HCT116 (cell line): ENCODE data around the gene PAMR1. TPM values are rescaled to one million over a fixed set of nuclear protein-coding genes. Genes with fewer than 3 reads are reported as not detected.

Experiments
- ATAC-seq: fragments of 200-7000 bp; cut with Tn5 transposase; 2 replicates; pipeline ENCODE4 v1.9.1; 2020; ENCODE audit warnings: mild to moderate bottlenecking, moderate library complexity
- BruUV-seq: library from RNA; stranded (reverse); fragments of 400-500 nt; replicated peaks from 2 replicates; lab custom pipeline; 2021; lab: Mats Ljungman, UMichigan
- CTCF ChIA-PET: fragments of 300-600 bp; sonication (Branson Sonifier 250); formaldehyde crosslinking; loops from one replicate; lab custom pipeline; 2021; ENCODE audit warnings: antibody characterized with exemption; lab: Charles Lee
- POLR2A ChIA-PET: fragments of 300-600, 350-600 bp; sonication (Branson Sonifier 250); formaldehyde crosslinking; loops from one replicate; lab custom pipeline; 2021; ENCODE audit warnings: antibody characterized with exemption; lab: Charles Lee
- RAD21 ChIA-PET, 2 experiments: fragments of 300-600 bp; sonication (Branson Sonifier 250); formaldehyde crosslinking; loops; one replicate each; lab custom pipeline; 2023; ENCODE audit warnings: low total read pairs in 2 of 2; ENCODE audit not compliant: uncharacterized antibody in 2 of 2, unreplicated experiment in 2 of 2, low non-redundant PET in 1 of 2; lab: Charles Lee
- DNase-seq: peaks from one replicate; pipeline ENCODE4 v3.0.0-alpha.2; 2010; ENCODE audit warnings: low read depth, low spot score
- H2AFZ ChIP-seq: fragments of 200-600 bp; shearing (Covaris generic), sonication (generic); 2 replicates; pipeline ENCODE4 v1.6.1; 2017; ENCODE audit warnings: low read depth, mixed run types, mixed read lengths, antibody characterized with exemption, low read length; ENCODE audit not compliant: poor library complexity, severe bottlenecking
- H3K27ac ChIP-seq: 2 replicates; pipeline ENCODE4 v1.5.1; 2012; ENCODE audit warnings: low read depth, low read length
- H3K27me3 ChIP-seq: fragments of 200-600 bp; sonication (generic); 2 replicates; pipeline ENCODE4 v1.6.1; 2016; ENCODE audit warnings: mixed run types, low read length, mixed read lengths; ENCODE audit not compliant: insufficient read depth
- H3K36me3 ChIP-seq, 2 experiments: fragments of 200-500 bp in 1 of 2; fragments of 200-600 bp in 1 of 2; sonication (Bioruptor generic) in 1 of 2; sonication (generic) in 1 of 2; 2 replicates each; pipeline versions ENCODE4 v1.5.1 to v1.6.1; 2014 to 2016; ENCODE audit warnings: low read length in 2 of 2, inconsistent platforms in 1 of 2, mixed read lengths in 1 of 2, mixed run types in 1 of 2; ENCODE audit not compliant: insufficient read depth in 2 of 2, control insufficient read depth in 1 of 2
- H3K4me1 ChIP-seq, 2 experiments: fragments of 200-600 bp in 1 of 2; sonication (generic) in 1 of 2; 2 replicates each; pipeline versions ENCODE4 v1.5.1 to v1.6.1; 2012 to 2017; ENCODE audit warnings: low read length in 2 of 2, inconsistent platforms in 1 of 2, mild to moderate bottlenecking in 1 of 2, mixed read lengths in 1 of 2, mixed run types in 1 of 2, moderate library complexity in 1 of 2; ENCODE audit not compliant: insufficient read depth in 2 of 2, control insufficient read depth in 1 of 2
- H3K4me2 ChIP-seq: fragments of 200-600 bp; sonication (generic); 2 replicates; pipeline ENCODE4 v1.6.1; 2017; ENCODE audit warnings: mixed run types, low read length, mixed read lengths
- H3K4me3 ChIP-seq, 2 experiments: fragments of 200-600 bp in 1 of 2; sonication (generic) in 1 of 2; replicated peaks in 1 of 2; 2 replicates each; pipeline ENCODE4 v1.5.1; 2011 to 2016; ENCODE audit warnings: low read length in 2 of 2, control low read depth in 1 of 2, low read depth in 1 of 2, mild to moderate bottlenecking in 1 of 2, mixed read lengths in 1 of 2, mixed run types in 1 of 2
- H3K79me2 ChIP-seq: fragments of 200-600 bp; sonication (generic); 2 replicates; pipeline ENCODE4 v1.6.1; 2017; ENCODE audit warnings: mild to moderate bottlenecking, mixed run types, low read length, moderate library complexity, mixed read lengths; ENCODE audit not compliant: insufficient read depth
- H3K9ac ChIP-seq: fragments of 200-600 bp; sonication (generic); 2 replicates; pipeline ENCODE4 v1.6.1; 2016; ENCODE audit warnings: low read length, mixed read lengths
- H3K9me2 ChIP-seq: fragments of 200-600 bp; sonication (generic), shearing (Covaris generic); 2 replicates; pipeline ENCODE4 v1.6.1; 2017; ENCODE audit warnings: mixed run types, mild to moderate bottlenecking, moderate library complexity; ENCODE audit not compliant: insufficient read depth
- H3K9me3 ChIP-seq, 2 experiments: fragments of 200-500 bp in 1 of 2; fragments of 200-600 bp in 1 of 2; sonication (Bioruptor generic) in 1 of 2; sonication (generic) in 1 of 2; 2 replicates each; pipeline ENCODE4 v1.6.1; 2014 to 2017; ENCODE audit warnings: low read length in 2 of 2, mixed read lengths in 2 of 2, inconsistent platforms in 1 of 2, low read depth in 1 of 2, mild to moderate bottlenecking in 1 of 2, mixed run types in 1 of 2, moderate library complexity in 1 of 2; ENCODE audit not compliant: control insufficient read depth in 1 of 2, insufficient read depth in 1 of 2
- H4K20me1 ChIP-seq: fragments of 200-600 bp; sonication (generic), shearing (Covaris generic); 2 replicates; pipeline ENCODE4 v1.6.1; 2017; ENCODE audit warnings: mixed run types, mild to moderate bottlenecking, moderate library complexity; ENCODE audit not compliant: insufficient read depth
- CBX3 ChIP-seq: IDR thresholded peaks from 2 replicates; pipeline ENCODE4 v1.6.1; 2012; ENCODE audit warnings: low read depth
- CEBPB ChIP-seq: IDR thresholded peaks from 2 replicates; pipeline ENCODE4 v1.6.1; 2012; ENCODE audit warnings: low read depth
- EZH2 ChIP-seq: fragments of 200-600 bp; sonication (generic); IDR thresholded peaks from 2 replicates; pipeline ENCODE4 v1.6.1; 2017; ENCODE audit warnings: antibody characterized with exemption, mixed run types
- EZH2phosphoT487 ChIP-seq: fragments of 200-600 bp; IDR thresholded peaks from 2 replicates; pipeline ENCODE4 v1.6.1; 2018; ENCODE audit warnings: antibody characterized with exemption, borderline replicate concordance
- FOSL1 ChIP-seq: IDR thresholded peaks from 2 replicates; pipeline ENCODE4 v1.6.1; 2012; ENCODE audit warnings: low read depth
- JUND ChIP-seq: IDR thresholded peaks from 2 replicates; pipeline ENCODE4 v1.6.1; 2012
- POLR2A ChIP-seq: IDR thresholded peaks from 2 replicates; pipeline ENCODE4 v1.7.0; 2011; ENCODE audit warnings: borderline replicate concordance; ENCODE audit not compliant: insufficient read depth, insufficient read length; ENCODE audit errors: extremely low read depth
- REST ChIP-seq: IDR thresholded peaks from 2 replicates; pipeline ENCODE4 v1.6.1; 2012; ENCODE audit warnings: low read depth
- ZFX ChIP-seq: fragments of 450-650 bp; IDR thresholded peaks from 2 replicates; pipeline ENCODE4 v1.6.1; 2017
- intact Hi-C: fragments of 100-400 bp; cut with micrococcal nuclease; formaldehyde crosslinking; loops from 2 replicates; pipeline ENCODE4 v1.10.0; 2022
- total RNA-seq: library from RNA; stranded (reverse); gene quantifications from one replicate; pipeline ENCODE4 v1.2.1, GENCODE V29; 2021; ENCODE audit not compliant: unreplicated experiment

The PAMR1 gene
- total RNA-seq, 1 experiment from 2014 or later, result not detected

- Histone ChIP-seq H3K27me3 (peaks cover 18% of the 10 kb centered on the region; the same call in 1 of the 2 replicates), H3K9ac (no peak overlapping the region), H3K4me3 (no peak overlapping the region), H4K20me1 (no peaks in the 10 kb centered on the region), H2AFZ (no peak overlapping the region), H3K4me2 (no peak overlapping the region), H3K9me3 (no peaks in the 10 kb centered on the region), H3K79me2 (no peaks in the 10 kb centered on the region), H3K4me1 (no peaks in the 10 kb centered on the region), H3K27ac (no peak overlapping the region), H3K36me3 (no peaks in the 10 kb centered on the region), H3K9me2 (no peaks in the 10 kb centered on the region)
- CTCF ChIA-PET, result no interaction called here
- RAD21 ChIA-PET, result no interaction called here
- no peak for TF ChIP-seq REST
- TF ChIP-seq JUND, result no peak
- TF ChIP-seq CBX3, result no peak
- TF ChIP-seq FOSL1, result no peak
- TF ChIP-seq ZFX, result no peak
- TF ChIP-seq CEBPB, result no peak
- no peak for TF ChIP-seq POLR2A
- BruUV-seq, result no TSS peak
- intact Hi-C loops, result no loop called here
- POLR2A ChIA-PET, result no interaction called here
- no peak for DNase-seq
- ATAC-seq, result no peak
Measured at GRCh38 chr11:35474688-35475087, 50.7 kb downstream of the PAMR1 start.

- intact Hi-C loops, result no loop called here
- H3K27me3 ChIP-seq, result peaks cover 15% of the 10 kb centered on the region; the same call in 1 of the 2 replicates
- POLR2A ChIA-PET, result no interaction called here
- DNase-seq, result no peak
- no peak overlapping the region for H2AFZ ChIP-seq
- CTCF ChIA-PET, result interaction anchor here (0.9 kb wide), 1 partner anchor 11 kb away, joined by 4 read pairs; no protein-coding TSS in a partner anchor
- no peaks in the 10 kb centered on the region for H4K20me1 ChIP-seq
- no peaks in the 10 kb centered on the region for H3K9me2 ChIP-seq
- TF ChIP-seq EZH2 (no peak), JUND (no peak), EZH2phosphoT487 (no peak)
- no peak overlapping the region for H3K4me3 ChIP-seq
- no peaks in the 10 kb centered on the region for H3K36me3 ChIP-seq
- no peak overlapping the region for H3K27ac ChIP-seq
- no peaks in the 10 kb centered on the region for H3K9me3 ChIP-seq
- no peak overlapping the region for H3K9ac ChIP-seq
- RAD21 ChIA-PET, result no interaction called here
- no peaks in the 10 kb centered on the region for H3K4me1 ChIP-seq
- no peaks in the 10 kb centered on the region for H3K79me2 ChIP-seq
- ATAC-seq, result no peak
- BruUV-seq, result no TSS peak
- no peak overlapping the region for H3K4me2 ChIP-seq
Measured at GRCh38 chr11:35473795-35474374, 51.5 kb downstream of the PAMR1 start.
